ENCODE data around the gene FBL. TPM values are rescaled to one million over a fixed set of nuclear protein-coding genes. Genes with fewer than 3 reads are reported as not detected.

Gene FBL
- polyA plus RNA-seq, 1 of the 3 experiments (the other 2 are of a cell fraction): 371 TPM

- Histone ChIP-seq H3K36me3 (replicated peaks in 1 of 2; ENCODE audit: control insufficient read depth in 1 of 2, insufficient read depth in 2 of 2, low read length in 1 of 2) (no peaks in the 10 kb centered on the region), H3K79me2 (ENCODE audit: insufficient read depth) (no peaks in the 10 kb centered on the region), H2AFZ (ENCODE audit: low read depth) (no peak overlapping the region), H3K9me3 (no peaks in the 10 kb centered on the region), H3K9ac (no peak overlapping the region), H3F3A (replicated peaks; ENCODE audit: insufficient read depth) (no peaks in the 10 kb centered on the region), H4K20me1 (ENCODE audit: insufficient read depth) (no peaks in the 10 kb centered on the region), H3K4me2 (no peak overlapping the region), H3K4me1 (ENCODE audit: control insufficient read depth in 1 of 2, insufficient read depth in 2 of 2, low read depth in 1 of 2, low read length in 1 of 2) (no peaks in the 10 kb centered on the region), H3K9me2 (no peaks in the 10 kb centered on the region), H3K27ac (ENCODE audit: low read depth in 2 of 2, low read length in 1 of 2) (no peak overlapping the region), H3K4me3 (ENCODE audit: low read depth in 2 of 2, low read length in 1 of 2) (no peak overlapping the region), H3K27me3 (ENCODE audit: insufficient read depth) (peaks cover 9% of the 10 kb centered on the region; the same call in 1 of the 2 replicates)
- DNase-seq: no peak
- WGBS (ENCODE audit: low lambda C conversion rate): 33% methylated on average over 10 of the region's 11 CpGs
- ChIA-PET CTCF (no interaction called here), POLR2A (no interaction called here)
- TF ChIP-seq RAD21 (IDR thresholded peaks at IDR 0.05; ENCODE audit: low read length): no peak
- no peak for TF ChIP-seq SIN3A (IDR thresholded peaks at IDR 0.05; ENCODE audit: borderline replicate concordance, low read depth, low read length)
- no peak for TF ChIP-seq SMC3 (IDR thresholded peaks at IDR 0.05; ENCODE audit: low read depth, low read length)
- TF ChIP-seq FOXM1 (IDR thresholded peaks at IDR 0.05; ENCODE audit: low read depth): no peak
- no peak for TF ChIP-seq EP300 (IDR thresholded peaks at IDR 0.05; ENCODE audit: borderline replicate concordance in 1 of 2, low read depth in 1 of 2, low read length in 1 of 2)
- TF ChIP-seq JUND (IDR thresholded peaks at IDR 0.05): no peak
- no peak for TF ChIP-seq GATA2 (CRISPR knock-in tag; IDR thresholded peaks at IDR 0.05)
- TF ChIP-seq, protein P1, sequence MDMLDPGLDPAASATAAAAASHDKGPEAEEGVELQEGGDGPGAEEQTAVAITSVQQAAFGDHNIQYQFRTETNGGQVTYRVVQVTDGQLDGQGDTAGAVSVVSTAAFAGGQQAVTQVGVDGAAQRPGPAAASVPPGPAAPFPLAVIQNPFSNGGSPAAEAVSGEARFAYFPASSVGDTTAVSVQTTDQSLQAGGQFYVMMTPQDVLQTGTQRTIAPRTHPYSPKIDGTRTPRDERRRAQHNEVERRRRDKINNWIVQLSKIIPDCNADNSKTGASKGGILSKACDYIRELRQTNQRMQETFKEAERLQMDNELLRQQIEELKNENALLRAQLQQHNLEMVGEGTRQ (IDR thresholded peaks at IDR 0.05; ENCODE audit: borderline replicate concordance, low read depth, low read length): no peak
- TF ChIP-seq, protein P2, sequence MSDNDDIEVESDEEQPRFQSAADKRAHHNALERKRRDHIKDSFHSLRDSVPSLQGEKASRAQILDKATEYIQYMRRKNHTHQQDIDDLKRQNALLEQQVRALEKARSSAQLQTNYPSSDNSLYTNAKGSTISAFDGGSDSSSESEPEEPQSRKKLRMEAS (IDR thresholded peaks at IDR 0.05; ENCODE audit: low read depth): no peak
- TF ChIP-seq, protein P3, sequence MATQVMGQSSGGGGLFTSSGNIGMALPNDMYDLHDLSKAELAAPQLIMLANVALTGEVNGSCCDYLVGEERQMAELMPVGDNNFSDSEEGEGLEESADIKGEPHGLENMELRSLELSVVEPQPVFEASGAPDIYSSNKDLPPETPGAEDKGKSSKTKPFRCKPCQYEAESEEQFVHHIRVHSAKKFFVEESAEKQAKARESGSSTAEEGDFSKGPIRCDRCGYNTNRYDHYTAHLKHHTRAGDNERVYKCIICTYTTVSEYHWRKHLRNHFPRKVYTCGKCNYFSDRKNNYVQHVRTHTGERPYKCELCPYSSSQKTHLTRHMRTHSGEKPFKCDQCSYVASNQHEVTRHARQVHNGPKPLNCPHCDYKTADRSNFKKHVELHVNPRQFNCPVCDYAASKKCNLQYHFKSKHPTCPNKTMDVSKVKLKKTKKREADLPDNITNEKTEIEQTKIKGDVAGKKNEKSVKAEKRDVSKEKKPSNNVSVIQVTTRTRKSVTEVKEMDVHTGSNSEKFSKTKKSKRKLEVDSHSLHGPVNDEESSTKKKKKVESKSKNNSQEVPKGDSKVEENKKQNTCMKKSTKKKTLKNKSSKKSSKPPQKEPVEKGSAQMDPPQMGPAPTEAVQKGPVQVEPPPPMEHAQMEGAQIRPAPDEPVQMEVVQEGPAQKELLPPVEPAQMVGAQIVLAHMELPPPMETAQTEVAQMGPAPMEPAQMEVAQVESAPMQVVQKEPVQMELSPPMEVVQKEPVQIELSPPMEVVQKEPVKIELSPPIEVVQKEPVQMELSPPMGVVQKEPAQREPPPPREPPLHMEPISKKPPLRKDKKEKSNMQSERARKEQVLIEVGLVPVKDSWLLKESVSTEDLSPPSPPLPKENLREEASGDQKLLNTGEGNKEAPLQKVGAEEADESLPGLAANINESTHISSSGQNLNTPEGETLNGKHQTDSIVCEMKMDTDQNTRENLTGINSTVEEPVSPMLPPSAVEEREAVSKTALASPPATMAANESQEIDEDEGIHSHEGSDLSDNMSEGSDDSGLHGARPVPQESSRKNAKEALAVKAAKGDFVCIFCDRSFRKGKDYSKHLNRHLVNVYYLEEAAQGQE (IDR thresholded peaks at IDR 0.05; ENCODE audit: low read depth, low read length): no peak
- TF ChIP-seq, protein P4, sequence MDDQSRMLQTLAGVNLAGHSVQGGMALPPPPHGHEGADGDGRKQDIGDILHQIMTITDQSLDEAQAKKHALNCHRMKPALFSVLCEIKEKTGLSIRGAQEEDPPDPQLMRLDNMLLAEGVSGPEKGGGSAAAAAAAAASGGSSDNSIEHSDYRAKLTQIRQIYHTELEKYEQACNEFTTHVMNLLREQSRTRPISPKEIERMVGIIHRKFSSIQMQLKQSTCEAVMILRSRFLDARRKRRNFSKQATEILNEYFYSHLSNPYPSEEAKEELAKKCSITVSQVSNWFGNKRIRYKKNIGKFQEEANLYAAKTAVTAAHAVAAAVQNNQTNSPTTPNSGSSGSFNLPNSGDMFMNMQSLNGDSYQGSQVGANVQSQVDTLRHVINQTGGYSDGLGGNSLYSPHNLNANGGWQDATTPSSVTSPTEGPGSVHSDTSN (IDR thresholded peaks at IDR 0.05): no peak
- TF ChIP-seq NRF1 (IDR thresholded peaks at IDR 0.05; ENCODE audit: low read depth, low read length): no peak
- no peak for TF ChIP-seq NFIC (IDR thresholded peaks at IDR 0.05; ENCODE audit: borderline replicate concordance)
- TF ChIP-seq ELF1 (IDR thresholded peaks at IDR 0.05): no peak
- TF ChIP-seq YY1 (IDR thresholded peaks at IDR 0.05; ENCODE audit: low read depth): no peak
- TF ChIP-seq, protein P5, sequence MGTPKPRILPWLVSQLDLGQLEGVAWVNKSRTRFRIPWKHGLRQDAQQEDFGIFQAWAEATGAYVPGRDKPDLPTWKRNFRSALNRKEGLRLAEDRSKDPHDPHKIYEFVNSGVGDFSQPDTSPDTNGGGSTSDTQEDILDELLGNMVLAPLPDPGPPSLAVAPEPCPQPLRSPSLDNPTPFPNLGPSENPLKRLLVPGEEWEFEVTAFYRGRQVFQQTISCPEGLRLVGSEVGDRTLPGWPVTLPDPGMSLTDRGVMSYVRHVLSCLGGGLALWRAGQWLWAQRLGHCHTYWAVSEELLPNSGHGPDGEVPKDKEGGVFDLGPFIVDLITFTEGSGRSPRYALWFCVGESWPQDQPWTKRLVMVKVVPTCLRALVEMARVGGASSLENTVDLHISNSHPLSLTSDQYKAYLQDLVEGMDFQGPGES (IDR thresholded peaks at IDR 0.05; ENCODE audit: low read depth, low read length): no peak
- no peak for TF ChIP-seq POLR2AphosphoS5 (IDR thresholded peaks at IDR 0.05; ENCODE audit: low read depth, low read length)
- TF ChIP-seq MEF2A (IDR thresholded peaks at IDR 0.05; ENCODE audit: borderline replicate concordance, low read depth): no peak
Observed at GRCh38 chr19:39858541-39858940, 12.4 kb upstream of the FBL start.
